GM12865 (cell line): ENCODE data around the gene CYP2U1.

Source experiments
- DNase-seq: peaks from one replicate; pipeline ENCODE4 v3.0.0; 2010; ENCODE audit warnings: low read depth
- H3K4me3 ChIP-seq: 2 replicates; pipeline ENCODE4 v1.5.1; 2011; ENCODE audit warnings: mild to moderate bottlenecking, low read depth, low read length, control low read depth
- CTCF ChIP-seq: IDR thresholded peaks from 2 replicates; pipeline ENCODE4 v1.5.1; 2011; ENCODE audit warnings: low read length, control low read depth, low read depth, inconsistent platforms; ENCODE audit not compliant: insufficient read depth; ENCODE audit errors: missing control alignments

The CYP2U1 gene

GRCh38 chr4:107930821-107931774, at the start of gene CYP2U1:
Gene CYP2U1, plus strand, starts transcription at chr4:107931549. Its CDS starts 95 bp downstream, at chr4:107931644.
- peak; percentile 86 for DNase-seq
- no peak for TF ChIP-seq CTCF
- peak within 1 kb of the TSS; percentile 87 for H3K4me3 ChIP-seq

GRCh38 chr4:107885865-107886264, 45.5 kb upstream of the CYP2U1 start:
- TF ChIP-seq CTCF, result no peak
- DNase-seq, result no peak
- no peak overlapping the region for H3K4me3 ChIP-seq

- DNase-seq, result no peak
- TF ChIP-seq CTCF, result no peak
Measured at GRCh38 chr4:107888237-107888636, 43.1 kb upstream of the CYP2U1 start.

GRCh38 chr4:107890779-107891178, 40.6 kb upstream of the CYP2U1 start:
- DNase-seq, result no peak
- H3K4me3 ChIP-seq, result no peak overlapping the region
- TF ChIP-seq CTCF, result no peak

More at GRCh38 chr4:107888237-107888636, 43.1 kb upstream of the CYP2U1 start:
- H3K4me3 ChIP-seq, result no peak overlapping the region

- no peak for TF ChIP-seq CTCF
- no peak overlapping the region for H3K4me3 ChIP-seq
- no peak for DNase-seq
Measured at GRCh38 chr4:107891299-107891698, 40.0 kb upstream of the CYP2U1 start.

GRCh38 chr4:107893171-107894137, 37.9 kb upstream of the CYP2U1 start:
- TF ChIP-seq CTCF, result no peak
- no peak for DNase-seq
- no peak overlapping the region for H3K4me3 ChIP-seq
